Central memory CD8-positive, alpha-beta T cell (primary cell): ENCODE data around the gene SLIT2.

Experiments used
- ATAC-seq: fragments of 150-1000 bp; cut with Tn5 transposase; replicated peaks from 2 replicates; pipeline ENCODE4 v1.10.0; 2022; ENCODE audit warnings: mild to moderate bottlenecking, moderate FRiP score, moderate number of reproducible peaks; ENCODE audit not compliant: poor library complexity, severe bottlenecking; ENCODE audit errors: extremely low read depth
- DNase-seq, 2 donors: peaks; one replicate each; pipeline ENCODE4 v3.0.0; 2021; ENCODE audit warnings: low spot score in 2 of 2
- H3K27ac Mint-ChIP-seq: one replicate; pipeline ENCODE4 v1.8.0; 2022; ENCODE audit warnings: low read depth, mild to moderate bottlenecking, moderate library complexity, mixed read lengths
- H3K27me3 Mint-ChIP-seq: one replicate; pipeline ENCODE4 v1.8.0; 2022; ENCODE audit warnings: mixed read lengths
- H3K36me3 Mint-ChIP-seq: one replicate; pipeline ENCODE4 v1.8.0; 2022; ENCODE audit warnings: mild to moderate bottlenecking, moderate library complexity, mixed read lengths; ENCODE audit not compliant: insufficient read depth
- H3K4me1 Mint-ChIP-seq: one replicate; pipeline ENCODE4 v1.8.0; 2022; ENCODE audit warnings: mixed read lengths
- H3K4me3 Mint-ChIP-seq: one replicate; pipeline ENCODE4 v1.8.0; 2022; ENCODE audit warnings: mild to moderate bottlenecking, moderate library complexity, mixed read lengths
- H3K9me3 Mint-ChIP-seq: one replicate; pipeline ENCODE4 v1.8.0; 2022; ENCODE audit warnings: mixed read lengths

SLIT2 gene

DNA sequence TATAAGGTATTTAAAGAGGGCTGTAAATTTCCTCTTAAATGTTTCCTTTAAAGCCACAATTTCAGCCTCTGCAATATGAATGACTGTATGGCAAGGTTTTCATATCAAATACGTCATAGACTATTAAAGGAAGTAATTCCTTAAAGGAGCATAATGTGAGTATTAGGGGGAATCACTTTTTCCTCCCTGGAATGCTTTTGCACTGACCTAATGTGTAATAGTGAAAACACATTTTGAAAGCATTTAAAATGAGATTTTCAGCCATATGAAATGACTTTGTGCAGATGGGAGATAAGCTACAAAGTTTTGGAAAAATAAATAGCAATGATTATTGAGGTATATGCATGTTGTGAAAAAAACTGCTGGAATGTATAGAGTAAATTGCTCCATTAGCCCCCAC lies 17.6 kb downstream of the SLIT2 start:
- Mint-ChIP-seq H3K27ac (no peak overlapping the region), H3K9me3 (peaks cover 5% of the 10 kb centered on the region), H3K4me3 (no peak overlapping the region), H3K36me3 (peaks cover 1% of the 10 kb centered on the region), H3K4me1 (no peaks in the 10 kb centered on the region), H3K27me3 (no peaks in the 10 kb centered on the region)
- DNase-seq (no peak), ATAC-seq (no peak)

DNA sequence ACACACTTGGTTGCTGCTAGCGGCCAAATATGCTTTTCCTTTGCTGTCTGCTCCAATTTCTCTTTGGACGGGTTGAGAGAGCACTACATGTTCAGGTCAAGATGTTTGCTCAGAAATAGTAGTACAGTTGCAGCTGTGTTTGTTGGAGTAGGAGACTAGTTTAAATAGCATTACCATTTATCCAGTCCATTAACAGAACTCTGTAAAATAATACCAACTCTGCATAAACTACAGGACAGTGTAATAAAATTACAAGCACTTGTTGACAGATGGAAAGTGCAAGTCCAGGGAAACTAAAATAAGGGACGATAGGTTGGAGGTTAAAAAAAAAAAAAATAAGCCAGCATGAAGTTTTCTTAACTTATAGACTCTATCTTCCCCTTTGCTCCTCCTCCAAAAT lies 20.2 kb downstream of the SLIT2 start:
- Mint-ChIP-seq H3K4me3 (no peak overlapping the region), H3K27me3 (no peaks in the 10 kb centered on the region), H3K27ac (no peak overlapping the region), H3K9me3 (peaks cover 5% of the 10 kb centered on the region), H3K36me3 (no peaks in the 10 kb centered on the region), H3K4me1 (no peaks in the 10 kb centered on the region)
- ATAC-seq, result no peak
- no peak for DNase-seq

DNA sequence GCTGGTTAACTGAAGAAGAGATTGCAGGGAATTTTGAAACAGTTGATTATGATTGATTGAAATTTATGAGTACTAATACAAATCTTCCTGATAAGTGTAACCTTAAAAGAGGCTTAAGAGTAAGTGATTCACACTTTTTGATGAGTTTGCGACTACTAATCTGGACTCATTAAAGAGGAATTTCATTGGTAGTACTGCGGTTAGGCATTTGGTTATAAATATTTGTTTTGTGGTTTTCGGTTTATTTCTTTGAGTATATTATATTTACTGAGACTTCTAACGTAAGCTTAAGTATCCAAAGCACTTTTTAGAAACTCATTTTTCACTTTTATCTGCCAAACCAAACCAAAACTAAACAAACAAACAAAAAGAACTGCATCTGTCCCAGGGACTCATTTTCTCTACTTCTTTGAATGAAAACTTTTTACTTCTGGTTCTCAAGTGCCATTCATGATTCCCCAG lies 20.7 kb downstream of the SLIT2 start:
- Mint-ChIP-seq H3K4me1 (no peaks in the 10 kb centered on the region), H3K4me3 (no peak overlapping the region), H3K27ac (no peak overlapping the region), H3K36me3 (no peaks in the 10 kb centered on the region), H3K9me3 (peaks cover 5% of the 10 kb centered on the region), H3K27me3 (no peaks in the 10 kb centered on the region)
- DNase-seq, result no peak
- no peak for ATAC-seq

DNA sequence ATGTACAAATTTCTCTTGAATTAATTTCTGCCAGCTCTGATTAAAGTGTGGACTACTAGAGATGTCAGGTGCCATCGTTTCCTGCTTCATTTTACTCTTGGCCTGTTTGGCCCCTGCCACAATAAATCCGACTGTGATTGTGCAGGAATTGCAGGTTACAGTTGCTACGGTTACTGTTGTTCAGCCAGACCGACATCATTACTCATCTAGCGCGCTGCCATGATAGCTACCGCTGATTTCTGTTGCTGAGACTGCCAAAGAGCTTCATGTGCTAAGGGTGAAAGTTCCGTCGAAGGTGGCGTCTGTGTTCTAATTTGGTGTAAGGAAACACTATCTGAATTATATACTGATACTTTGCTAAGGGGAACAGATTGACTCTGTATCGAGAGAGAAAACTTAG lies 22.1 kb downstream of the SLIT2 start:
- H3K4me1 Mint-ChIP-seq, result no peaks in the 10 kb centered on the region
- DNase-seq (no peak), ATAC-seq (no peak)
- H3K9me3 Mint-ChIP-seq, result peaks cover 5% of the 10 kb centered on the region
- no peak overlapping the region for H3K4me3 Mint-ChIP-seq
- H3K27me3 Mint-ChIP-seq, result no peaks in the 10 kb centered on the region
- H3K36me3 Mint-ChIP-seq, result no peaks in the 10 kb centered on the region
- no peak overlapping the region for H3K27ac Mint-ChIP-seq

DNA sequence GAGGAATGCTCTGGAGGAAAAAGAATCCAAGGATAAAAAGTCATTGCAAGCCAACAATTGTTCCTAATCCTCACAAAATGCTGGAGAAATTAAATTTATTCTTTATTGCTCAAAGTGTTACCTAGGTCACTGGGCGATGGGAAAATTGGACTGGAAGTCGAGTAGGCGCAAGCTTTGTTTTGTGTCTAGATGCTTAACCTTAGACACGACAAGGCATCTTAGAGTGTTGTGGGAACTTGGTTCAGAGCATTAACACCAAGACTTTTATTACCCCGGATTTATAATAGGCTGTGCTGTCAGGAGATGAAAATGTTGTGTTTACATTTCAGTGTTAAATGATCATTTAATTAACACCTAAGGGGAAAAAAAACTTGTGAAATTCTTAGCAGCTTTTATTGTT lies 25.1 kb downstream of the SLIT2 start:
- DNase-seq, result no peak
- no peak for ATAC-seq
- Mint-ChIP-seq H3K36me3 (no peaks in the 10 kb centered on the region), H3K27ac (no peak overlapping the region), H3K9me3 (peaks cover 8% of the 10 kb centered on the region), H3K4me1 (no peaks in the 10 kb centered on the region), H3K27me3 (no peaks in the 10 kb centered on the region), H3K4me3 (no peak overlapping the region)

DNA sequence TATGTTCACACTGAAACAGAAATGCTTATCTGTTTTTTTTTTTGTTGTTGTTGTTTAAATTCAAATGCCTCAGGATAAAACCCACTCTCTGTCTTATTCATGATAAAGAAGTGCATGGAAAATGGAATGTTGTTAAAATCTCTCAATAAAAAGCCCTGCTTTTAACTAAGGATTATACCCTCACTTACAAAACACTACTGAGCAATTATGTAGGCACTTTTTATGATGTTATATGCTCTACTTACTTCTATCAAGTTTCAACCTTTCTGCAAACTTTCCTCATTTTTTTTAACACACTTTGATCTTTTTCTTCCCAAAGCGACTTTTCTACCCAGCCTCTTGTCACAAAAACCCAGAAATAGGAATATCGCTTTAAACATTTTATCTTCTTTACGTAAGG lies 26.5 kb downstream of the SLIT2 start:
- Mint-ChIP-seq H3K36me3 (no peaks in the 10 kb centered on the region), H3K4me1 (no peaks in the 10 kb centered on the region), H3K9me3 (peaks cover 6% of the 10 kb centered on the region), H3K4me3 (no peak overlapping the region), H3K27ac (no peak overlapping the region), H3K27me3 (no peaks in the 10 kb centered on the region)
- ATAC-seq, result no peak
- DNase-seq, result no peak

DNA sequence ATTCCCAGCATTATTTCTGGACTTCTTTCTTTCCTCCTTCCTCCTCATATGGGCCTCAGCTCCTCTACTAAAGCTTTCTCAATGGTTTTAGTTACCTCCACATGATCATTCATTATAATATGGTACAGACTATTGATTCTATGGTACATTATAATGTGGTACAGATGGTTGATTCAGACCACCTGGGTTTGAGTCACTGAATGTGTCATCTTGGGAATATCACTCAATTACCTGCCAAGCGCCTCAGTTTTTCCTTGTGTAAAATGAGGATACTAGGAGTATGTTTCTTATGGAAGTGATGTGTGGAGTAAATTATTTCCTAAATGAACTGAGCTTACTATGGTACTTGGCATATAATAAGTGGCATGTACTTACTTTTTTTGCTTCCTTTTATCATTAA lies 27.7 kb downstream of the SLIT2 start:
- Mint-ChIP-seq H3K4me1 (no peaks in the 10 kb centered on the region), H3K27ac (no peak overlapping the region), H3K27me3 (no peaks in the 10 kb centered on the region), H3K36me3 (no peaks in the 10 kb centered on the region), H3K9me3 (peaks cover 6% of the 10 kb centered on the region), H3K4me3 (no peak overlapping the region)
- ATAC-seq, result no peak
- no peak for DNase-seq

DNA sequence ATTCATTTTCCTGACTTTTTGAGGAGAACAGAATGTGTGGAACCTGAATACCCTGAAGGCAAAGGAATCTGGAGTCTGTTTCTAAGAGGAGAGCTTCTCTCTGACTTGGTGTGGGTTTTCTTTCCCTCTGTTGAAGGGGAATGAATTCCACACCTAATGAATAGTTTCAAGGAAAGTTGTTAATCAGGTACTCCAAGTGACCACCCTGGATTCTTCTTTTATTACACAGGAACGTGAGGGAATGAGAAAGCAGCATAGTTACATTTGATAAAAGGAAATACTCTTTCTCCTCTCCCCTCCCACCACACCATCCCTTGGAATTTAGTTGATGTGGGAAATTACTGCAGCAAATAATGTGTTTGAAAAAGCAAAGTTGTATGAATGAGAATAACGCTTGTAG lies 29.7 kb downstream of the SLIT2 start:
- H3K36me3 Mint-ChIP-seq, result no peaks in the 10 kb centered on the region
- ATAC-seq, result no peak
- no peaks in the 10 kb centered on the region for H3K4me1 Mint-ChIP-seq
- peaks cover 6% of the 10 kb centered on the region for H3K9me3 Mint-ChIP-seq
- H3K4me3 Mint-ChIP-seq, result no peak overlapping the region
- no peak for DNase-seq
- no peak overlapping the region for H3K27ac Mint-ChIP-seq
- H3K27me3 Mint-ChIP-seq, result no peaks in the 10 kb centered on the region

DNA sequence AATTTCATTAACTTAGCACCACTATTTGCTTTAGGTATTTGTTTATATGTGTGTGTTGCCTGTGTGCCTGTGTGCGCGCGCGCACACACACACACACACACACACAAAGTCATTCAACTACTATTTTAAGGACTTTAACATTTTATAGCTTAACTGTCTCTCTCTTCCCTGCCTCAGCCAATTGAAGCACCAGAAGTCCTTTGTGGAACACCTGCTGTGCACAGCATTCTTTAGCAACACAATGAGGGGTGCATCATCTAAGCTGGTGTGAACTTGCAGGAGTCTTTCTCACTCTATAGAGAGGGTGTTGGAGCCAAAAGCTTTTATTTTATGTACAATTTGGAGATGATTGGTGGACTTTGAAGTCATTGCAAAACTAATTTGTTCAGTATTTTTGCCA lies 31.3 kb downstream of the SLIT2 start:
- Mint-ChIP-seq H3K36me3 (no peaks in the 10 kb centered on the region), H3K27me3 (no peaks in the 10 kb centered on the region), H3K4me1 (no peaks in the 10 kb centered on the region), H3K9me3 (peaks cover 15% of the 10 kb centered on the region), H3K27ac (no peak overlapping the region), H3K4me3 (no peak overlapping the region)
- DNase-seq, result no peak
- no peak for ATAC-seq

DNA sequence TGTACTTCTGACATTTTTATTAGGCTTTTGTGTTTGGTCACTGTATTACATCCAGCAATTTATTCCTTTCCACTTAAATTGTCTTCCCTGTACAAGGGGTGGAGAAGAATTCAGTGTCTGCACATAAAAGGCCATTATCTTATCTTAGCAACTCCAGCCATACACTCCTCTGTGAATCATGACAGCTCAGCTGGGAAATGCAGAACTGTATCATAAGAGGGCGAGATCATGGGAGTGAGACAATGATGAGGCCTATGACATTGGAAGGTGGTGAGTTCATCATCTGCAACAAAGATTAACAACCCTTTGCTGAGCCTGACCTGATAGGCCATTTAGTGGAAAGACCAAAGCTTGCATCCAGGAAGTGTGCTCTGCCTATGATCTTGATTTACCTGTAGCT lies 33.3 kb downstream of the SLIT2 start:
- no peak overlapping the region for H3K4me3 Mint-ChIP-seq
- no peaks in the 10 kb centered on the region for H3K4me1 Mint-ChIP-seq
- no peak overlapping the region for H3K27ac Mint-ChIP-seq
- no peaks in the 10 kb centered on the region for H3K27me3 Mint-ChIP-seq
- H3K36me3 Mint-ChIP-seq, result no peaks in the 10 kb centered on the region
- ATAC-seq (no peak), DNase-seq (no peak)
- peaks cover 12% of the 10 kb centered on the region for H3K9me3 Mint-ChIP-seq

DNA sequence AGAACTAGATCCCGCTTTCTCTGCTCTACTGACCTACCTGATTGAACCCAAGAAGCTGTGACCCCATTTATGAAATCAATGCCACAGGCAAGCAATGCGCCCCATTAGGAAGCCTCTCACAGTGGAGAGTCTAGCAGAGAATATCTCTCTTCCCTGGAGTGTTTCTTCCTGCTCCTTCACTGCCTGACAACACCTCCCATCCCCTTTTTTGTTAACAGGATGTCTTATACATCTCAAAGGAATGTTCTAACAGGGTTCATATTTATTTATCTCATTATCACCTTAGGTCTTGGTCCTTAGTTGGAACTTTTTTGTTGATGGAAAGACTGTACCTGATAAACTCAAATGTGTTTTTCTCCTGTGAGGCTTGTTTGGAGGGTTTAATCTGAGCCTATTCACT lies 35.5 kb downstream of the SLIT2 start:
- peaks cover 21% of the 10 kb centered on the region for H3K9me3 Mint-ChIP-seq

DNA sequence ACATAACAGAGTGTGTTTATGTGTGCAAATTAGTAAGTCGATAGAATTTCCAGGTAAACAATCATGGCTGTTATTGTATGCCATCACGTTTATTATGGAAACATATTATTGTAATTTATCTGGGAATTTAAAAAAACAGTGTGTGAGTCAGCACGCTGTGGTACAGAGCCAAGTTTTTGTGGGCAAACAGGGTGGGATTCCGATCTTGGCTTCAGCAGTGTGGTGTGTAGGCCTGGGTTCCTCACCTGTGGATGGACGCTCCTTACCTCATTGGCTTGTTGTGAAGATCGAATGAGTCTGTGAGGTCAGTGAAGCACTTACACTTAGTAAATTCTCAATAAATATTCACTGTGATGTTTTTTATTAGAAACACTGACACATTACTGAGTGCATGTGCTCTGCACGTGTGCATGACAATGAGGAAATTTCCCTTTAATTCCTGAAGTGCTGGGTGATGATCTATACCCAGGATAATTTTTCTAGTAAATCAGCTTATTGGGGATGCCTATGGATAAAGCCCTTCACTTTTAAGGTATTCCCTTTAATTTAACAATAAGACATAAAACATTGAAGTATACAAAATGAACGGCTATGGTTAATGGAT lies 36.4 kb downstream of the SLIT2 start:
- Mint-ChIP-seq H3K27me3 (no peaks in the 10 kb centered on the region), H3K9me3 (peaks cover 28% of the 10 kb centered on the region), H3K4me1 (no peaks in the 10 kb centered on the region), H3K4me3 (no peak overlapping the region), H3K36me3 (no peaks in the 10 kb centered on the region), H3K27ac (no peak overlapping the region)
- ATAC-seq (no peak), DNase-seq (no peak)

More for the DNA sequence above, 35.5 kb downstream of the SLIT2 start:
- Mint-ChIP-seq H3K27ac (no peak overlapping the region), H3K36me3 (no peaks in the 10 kb centered on the region), H3K27me3 (no peaks in the 10 kb centered on the region), H3K4me3 (no peak overlapping the region), H3K4me1 (no peaks in the 10 kb centered on the region)
- ATAC-seq, result no peak
- DNase-seq, result no peak

DNA sequence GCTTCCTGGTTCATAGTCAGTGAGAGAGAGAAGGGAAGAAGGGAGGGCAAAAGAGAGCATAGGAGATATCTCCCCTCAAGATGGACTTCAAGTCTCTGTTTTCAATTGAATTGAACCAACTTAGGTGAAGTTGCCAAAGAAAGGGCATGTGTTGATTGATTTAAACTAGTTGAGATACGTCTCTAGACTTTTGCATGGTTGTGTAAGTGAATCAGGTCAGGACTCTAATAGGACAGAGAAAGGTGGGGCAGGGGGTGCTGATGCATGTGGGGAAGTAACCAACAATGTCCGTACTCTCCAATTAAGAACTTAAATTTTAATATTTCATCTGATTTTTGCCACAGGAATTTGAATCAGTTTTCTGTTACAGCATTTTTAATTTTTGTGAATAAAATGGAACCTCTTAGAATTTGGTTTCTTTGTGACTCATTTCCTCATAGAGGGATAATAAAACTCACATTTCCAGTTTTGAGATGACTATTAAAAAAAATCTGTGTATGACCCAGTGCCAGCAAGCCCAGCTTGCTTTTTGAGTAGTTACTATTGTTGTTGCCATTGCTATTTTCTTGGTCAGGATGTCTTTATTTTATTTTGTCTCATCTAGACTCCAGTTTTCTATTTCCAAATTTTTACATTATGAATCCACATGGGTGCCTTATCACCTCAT lies 37.3 kb downstream of the SLIT2 start:
- Mint-ChIP-seq H3K36me3 (no peaks in the 10 kb centered on the region), H3K4me3 (no peak overlapping the region), H3K27ac (no peak overlapping the region), H3K9me3 (peaks cover 28% of the 10 kb centered on the region), H3K27me3 (no peaks in the 10 kb centered on the region), H3K4me1 (no peaks in the 10 kb centered on the region)
- no peak for ATAC-seq
- DNase-seq, result no peak
